ENCODE results near the gene GORASP1.

DNA sequence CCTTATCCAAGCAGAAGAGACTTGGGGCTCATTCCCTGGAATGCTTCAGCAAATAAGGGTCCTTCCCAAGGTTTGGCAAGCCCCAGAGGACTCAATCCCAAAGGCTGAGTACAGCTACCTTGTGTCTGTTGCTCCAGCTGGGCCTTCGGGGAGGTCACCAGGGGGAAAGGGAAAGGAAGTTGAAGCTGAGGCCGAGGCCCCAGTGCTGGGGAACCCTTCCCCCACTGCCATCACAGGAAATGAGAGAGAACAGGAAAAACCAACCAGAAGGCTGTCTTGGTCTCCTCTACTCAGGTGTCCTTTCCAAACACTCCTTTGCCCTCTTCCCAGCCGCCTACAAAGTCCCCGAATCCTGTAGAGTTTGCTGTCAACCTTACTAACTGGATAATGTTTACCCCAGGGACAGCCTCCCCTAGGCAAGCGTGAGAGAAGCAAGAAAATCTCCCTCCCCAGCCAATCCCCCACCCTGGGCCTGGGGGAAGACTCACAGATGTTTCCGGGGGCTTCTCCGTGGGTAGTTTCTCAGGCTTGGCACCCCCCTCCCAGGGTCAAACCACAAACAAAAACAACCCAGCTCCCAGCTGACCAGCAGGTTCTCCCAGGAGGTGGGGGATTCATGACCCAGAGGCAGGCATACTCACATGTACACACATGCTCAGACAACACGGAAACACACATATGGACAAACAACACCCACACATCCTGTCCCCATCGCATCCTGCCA is 40.4 kb upstream of the GORASP1 start:
- TF ChIP-seq, protein P1, sequence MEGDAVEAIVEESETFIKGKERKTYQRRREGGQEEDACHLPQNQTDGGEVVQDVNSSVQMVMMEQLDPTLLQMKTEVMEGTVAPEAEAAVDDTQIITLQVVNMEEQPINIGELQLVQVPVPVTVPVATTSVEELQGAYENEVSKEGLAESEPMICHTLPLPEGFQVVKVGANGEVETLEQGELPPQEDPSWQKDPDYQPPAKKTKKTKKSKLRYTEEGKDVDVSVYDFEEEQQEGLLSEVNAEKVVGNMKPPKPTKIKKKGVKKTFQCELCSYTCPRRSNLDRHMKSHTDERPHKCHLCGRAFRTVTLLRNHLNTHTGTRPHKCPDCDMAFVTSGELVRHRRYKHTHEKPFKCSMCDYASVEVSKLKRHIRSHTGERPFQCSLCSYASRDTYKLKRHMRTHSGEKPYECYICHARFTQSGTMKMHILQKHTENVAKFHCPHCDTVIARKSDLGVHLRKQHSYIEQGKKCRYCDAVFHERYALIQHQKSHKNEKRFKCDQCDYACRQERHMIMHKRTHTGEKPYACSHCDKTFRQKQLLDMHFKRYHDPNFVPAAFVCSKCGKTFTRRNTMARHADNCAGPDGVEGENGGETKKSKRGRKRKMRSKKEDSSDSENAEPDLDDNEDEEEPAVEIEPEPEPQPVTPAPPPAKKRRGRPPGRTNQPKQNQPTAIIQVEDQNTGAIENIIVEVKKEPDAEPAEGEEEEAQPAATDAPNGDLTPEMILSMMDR (tag by site-specific recombination; IDR thresholded peaks at IDR 0.05) = no peak
- TF ChIP-seq ZNF433 (tag by site-specific recombination; IDR thresholded peaks at IDR 0.05; ENCODE audit: low read depth) (no peak), KLF9 (tag by site-specific recombination; IDR thresholded peaks at IDR 0.05; ENCODE audit: low read depth) (no peak)
